ENCODE results near the gene GNAO1. TPM values are rescaled to one million over a fixed set of nuclear protein-coding genes. Genes with fewer than 3 reads are reported as not detected.

The GNAO1 gene
- 1.9 and 3.2 TPM in 2 replicates for total RNA-seq (ENCODE audit: low replicate concordance)

DNA sequence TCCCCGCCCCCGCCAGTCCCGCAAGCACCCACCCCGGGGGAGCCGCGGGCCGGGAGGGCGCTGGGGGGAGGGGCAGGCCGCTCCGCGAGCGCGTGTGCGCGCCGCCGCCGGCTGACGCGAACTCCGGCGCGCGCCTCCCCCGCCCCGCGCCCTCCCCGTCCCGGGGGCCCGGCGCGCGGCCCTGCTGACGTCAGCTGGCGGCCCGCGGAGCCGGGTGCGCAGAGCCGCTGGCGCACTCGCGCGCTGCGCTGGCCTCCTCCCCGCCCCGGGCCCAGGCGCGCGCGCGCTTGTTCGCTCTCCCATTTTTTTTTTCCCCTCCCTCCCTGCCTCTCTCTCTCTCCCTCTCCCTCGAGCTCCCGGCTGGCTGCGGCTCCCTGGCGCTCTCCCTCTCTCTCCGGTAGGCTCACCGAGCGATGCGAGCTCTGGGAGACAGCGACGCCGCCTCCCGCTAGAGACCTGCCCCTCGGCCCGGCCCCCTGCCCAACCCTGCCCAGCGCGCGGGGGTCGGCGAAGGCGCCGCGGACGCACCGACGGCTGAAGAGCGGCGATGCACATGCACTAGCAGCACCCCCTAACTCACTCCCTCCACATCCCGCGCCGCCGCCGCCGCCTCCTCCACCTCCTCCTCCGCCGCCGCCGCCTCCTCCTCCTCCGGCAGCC lies at the start of gene GNAO1:
Gene GNAO1, plus strand, starts transcription at position 334 of the 660 bp plus-strand sequence. CDS start 747 bp downstream, outside the sequence.
- Mint-ChIP-seq H3K4me3 (peak within 1 kb of the TSS; percentile 88), H3K27ac (no peak within 1 kb of the TSS), H3K9me3 (no peaks in the 10 kb centered on the region), H3K4me1 (peaks cover 25% of the 10 kb centered on the region), H3K36me3 (no peaks in the 10 kb centered on the region), H3K27me3 (ENCODE audit: insufficient read depth, low read depth) (peaks cover 32% of the 10 kb centered on the region)
- Histone ChIP-seq H4K20me1 (ENCODE audit: low read depth) (peaks cover 32% of the 10 kb centered on the region), H3K4me3 (peak within 1 kb of the TSS; percentile 90), H3K4me2 (peak within 1 kb of the TSS; percentile 85), H2AFZ (replicated peaks) (peak within 1 kb of the TSS; percentile 95), H3K4me1 (peaks cover 14% of the 10 kb centered on the region), H3K36me3 (no peaks in the 10 kb centered on the region), H3K9me3 (ENCODE audit: low read depth) (no peaks in the 10 kb centered on the region), H3K27me3 (peaks cover 67% of the 10 kb centered on the region), H3K79me2 (ENCODE audit: low read depth) (no peaks in the 10 kb centered on the region), H3K9ac (no peak within 1 kb of the TSS), H3K27ac (no peak within 1 kb of the TSS), H3F3A (ENCODE audit: low read depth) (peaks cover 18% of the 10 kb centered on the region)
- TF ChIP-seq, protein P1, sequence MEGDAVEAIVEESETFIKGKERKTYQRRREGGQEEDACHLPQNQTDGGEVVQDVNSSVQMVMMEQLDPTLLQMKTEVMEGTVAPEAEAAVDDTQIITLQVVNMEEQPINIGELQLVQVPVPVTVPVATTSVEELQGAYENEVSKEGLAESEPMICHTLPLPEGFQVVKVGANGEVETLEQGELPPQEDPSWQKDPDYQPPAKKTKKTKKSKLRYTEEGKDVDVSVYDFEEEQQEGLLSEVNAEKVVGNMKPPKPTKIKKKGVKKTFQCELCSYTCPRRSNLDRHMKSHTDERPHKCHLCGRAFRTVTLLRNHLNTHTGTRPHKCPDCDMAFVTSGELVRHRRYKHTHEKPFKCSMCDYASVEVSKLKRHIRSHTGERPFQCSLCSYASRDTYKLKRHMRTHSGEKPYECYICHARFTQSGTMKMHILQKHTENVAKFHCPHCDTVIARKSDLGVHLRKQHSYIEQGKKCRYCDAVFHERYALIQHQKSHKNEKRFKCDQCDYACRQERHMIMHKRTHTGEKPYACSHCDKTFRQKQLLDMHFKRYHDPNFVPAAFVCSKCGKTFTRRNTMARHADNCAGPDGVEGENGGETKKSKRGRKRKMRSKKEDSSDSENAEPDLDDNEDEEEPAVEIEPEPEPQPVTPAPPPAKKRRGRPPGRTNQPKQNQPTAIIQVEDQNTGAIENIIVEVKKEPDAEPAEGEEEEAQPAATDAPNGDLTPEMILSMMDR (IDR thresholded peaks at IDR 0.05) = no peak
- TF ChIP-seq EZH2 (IDR thresholded peaks at IDR 0.05) (no peak), EZH2phosphoT487 (IDR thresholded peaks at IDR 0.05) (no peak)
- peak; percentile 93 for DNase-seq (ENCODE audit: low spot score)

DNA sequence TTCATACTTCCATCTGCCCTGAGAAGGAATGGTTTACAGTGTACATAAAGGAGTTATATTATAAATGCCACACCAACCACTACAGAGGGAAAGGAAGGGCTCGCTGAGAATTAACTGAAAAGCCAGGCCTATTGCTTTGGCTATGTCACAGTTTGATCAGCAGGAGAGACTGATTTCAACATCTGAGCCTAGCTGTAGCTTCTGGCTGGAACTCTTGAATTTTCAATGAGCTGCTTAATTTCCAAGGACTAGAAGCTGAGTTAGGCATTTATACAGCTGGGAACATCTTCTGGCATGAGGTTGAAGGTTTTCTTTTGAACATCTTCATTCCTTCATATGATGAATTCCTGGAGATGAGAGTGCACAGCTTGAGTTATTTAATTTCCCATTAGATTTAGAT lies 47.6 kb upstream of the GNAO1 start:
- H3K9me3 ChIP-seq (ENCODE audit: low read depth) = no peaks in the 10 kb centered on the region
- H3K36me3 ChIP-seq = no peaks in the 10 kb centered on the region
- Mint-ChIP-seq H3K9me3 (no peaks in the 10 kb centered on the region), H3K36me3 (no peaks in the 10 kb centered on the region), H3K27me3 (ENCODE audit: insufficient read depth, low read depth) (peaks cover 2% of the 10 kb centered on the region), H3K4me3 (no peak overlapping the region), H3K27ac (no peak overlapping the region), H3K4me1 (peaks cover 3% of the 10 kb centered on the region)
- no peak overlapping the region for H3K9ac ChIP-seq
- H3K79me2 ChIP-seq (ENCODE audit: low read depth) = no peaks in the 10 kb centered on the region
- no peaks in the 10 kb centered on the region for H4K20me1 ChIP-seq (ENCODE audit: low read depth)
- no peak overlapping the region for H3K4me2 ChIP-seq
- peak overlapping the region; percentile 28 for H2AFZ ChIP-seq (replicated peaks)
- DNase-seq (ENCODE audit: low spot score) = no peak
- no peaks in the 10 kb centered on the region for H3F3A ChIP-seq (ENCODE audit: low read depth)
- no peaks in the 10 kb centered on the region for H3K27me3 ChIP-seq
- H3K27ac ChIP-seq = no peak overlapping the region
- H3K4me3 ChIP-seq = no peak overlapping the region
- peaks cover 5% of the 10 kb centered on the region for H3K4me1 ChIP-seq
- TF ChIP-seq, protein P1 (IDR thresholded peaks at IDR 0.05) = no peak
- no peak for TF ChIP-seq EZH2 (IDR thresholded peaks at IDR 0.05)
- no peak for TF ChIP-seq EZH2phosphoT487 (IDR thresholded peaks at IDR 0.05)

DNA sequence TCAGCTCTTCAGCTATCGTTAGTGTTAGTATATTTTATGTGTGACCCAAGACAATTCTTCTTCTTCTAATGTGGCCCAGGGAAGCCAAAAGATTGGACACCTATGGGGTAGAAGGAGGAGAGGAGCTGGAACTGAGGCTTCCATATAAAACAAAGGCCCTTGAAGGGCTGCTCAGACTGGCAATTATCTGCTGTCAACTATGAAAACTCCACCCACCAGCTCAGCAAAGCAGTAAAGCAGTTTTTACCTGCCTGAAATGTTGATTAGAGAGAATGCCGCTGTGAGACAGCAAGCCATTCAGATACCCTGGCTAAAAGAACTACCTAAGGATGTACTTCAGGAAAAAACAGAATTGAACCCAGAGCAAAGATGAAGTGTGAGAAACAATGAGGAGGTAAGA lies 45.9 kb upstream of the GNAO1 start:
- Mint-ChIP-seq H3K9me3 (no peaks in the 10 kb centered on the region), H3K36me3 (no peaks in the 10 kb centered on the region), H3K4me3 (no peak overlapping the region), H3K27ac (no peak overlapping the region), H3K27me3 (ENCODE audit: insufficient read depth, low read depth) (peaks cover 2% of the 10 kb centered on the region), H3K4me1 (peaks cover 3% of the 10 kb centered on the region)
- Histone ChIP-seq H4K20me1 (ENCODE audit: low read depth) (no peaks in the 10 kb centered on the region), H3F3A (ENCODE audit: low read depth) (no peaks in the 10 kb centered on the region), H3K79me2 (ENCODE audit: low read depth) (no peaks in the 10 kb centered on the region), H3K27ac (no peak overlapping the region), H2AFZ (replicated peaks) (peak overlapping the region; percentile 55), H3K4me3 (no peak overlapping the region), H3K36me3 (no peaks in the 10 kb centered on the region), H3K4me1 (peaks cover 5% of the 10 kb centered on the region), H3K27me3 (no peaks in the 10 kb centered on the region), H3K9ac (no peak overlapping the region), H3K4me2 (no peak overlapping the region), H3K9me3 (ENCODE audit: low read depth) (no peaks in the 10 kb centered on the region)
- DNase-seq (ENCODE audit: low spot score) = no peak
- TF ChIP-seq, protein P1 (IDR thresholded peaks at IDR 0.05) = no peak
- no peak for TF ChIP-seq EZH2 (IDR thresholded peaks at IDR 0.05)

Data from neural progenitor cell (in vitro differentiated cells).